MG63 (cell line): ENCODE measurements around the gene NHERF1. TPM values are rescaled to one million over a fixed set of nuclear protein-coding genes. Genes with fewer than 3 reads are reported as not detected.
A peak's percentile ranks its signal among the peaks of the same experiment; 100 is the strongest.

Experiments used
- DNase-seq: peaks from one replicate; pipeline ENCODE4 v3.0.0-alpha.2; 2020
- H3K27me3 ChIP-seq: fragments of 250-450 bp; sonication (Bioruptor Pico); 2 replicates; pipeline ENCODE4 v1.5.1; 2020; ENCODE audit warnings: mild to moderate bottlenecking, moderate library complexity
- H3K36me3 ChIP-seq: fragments of 250-450 bp; sonication (Bioruptor Pico); 2 replicates; pipeline ENCODE4 v1.5.1; 2020; ENCODE audit warnings: mild to moderate bottlenecking, moderate library complexity
- H3K4me3 ChIP-seq: fragments of 250-450 bp; sonication (Bioruptor Pico); 2 replicates; pipeline ENCODE4 v1.5.1; 2020; ENCODE audit warnings: mild to moderate bottlenecking, moderate library complexity
- H3K9me3 ChIP-seq: fragments of 250-450 bp; sonication (Bioruptor Pico); 2 replicates; pipeline ENCODE4 v1.5.1; 2020; ENCODE audit warnings: mild to moderate bottlenecking, moderate library complexity
- total RNA-seq: library from RNA; depleted of rRNA; stranded (reverse); fragments of >200 nt; shearing (Covaris generic); gene quantifications from 2 replicates; pipeline ENCODE4 v1.2.3, GENCODE V29; 2014; ENCODE audit warnings: low replicate concordance

Gene NHERF1
- total RNA-seq, 1 experiment from 2014 or later = 150 TPM

GRCh38 chr17:74757931-74758847 lies 9.8 kb downstream of the NHERF1 start:
- Histone ChIP-seq H3K4me3 (no peak overlapping the region), H3K9me3 (no peaks in the 10 kb centered on the region), H3K27me3 (no peaks in the 10 kb centered on the region), H3K36me3 (peaks cover 32% of the 10 kb centered on the region)
- DNase-seq = no peak

- peak; percentile 85 for DNase-seq
- Histone ChIP-seq H3K9me3 (no peaks in the 10 kb centered on the region), H3K36me3 (peaks cover 38% of the 10 kb centered on the region), H3K4me3 (no peak overlapping the region), H3K27me3 (no peaks in the 10 kb centered on the region)
Measured at GRCh38 chr17:74758848-74759168, 10.4 kb downstream of the NHERF1 start.

- no peak for DNase-seq
Measured at GRCh38 chr17:74759243-74759801, 10.9 kb downstream of the NHERF1 start.

GRCh38 chr17:74759941-74760340 lies 11.5 kb downstream of the NHERF1 start:
- DNase-seq = no peak
- H3K27me3 ChIP-seq = no peaks in the 10 kb centered on the region
- peaks cover 41% of the 10 kb centered on the region for H3K36me3 ChIP-seq

More at GRCh38 chr17:74759243-74759801, 10.9 kb downstream of the NHERF1 start:
- Histone ChIP-seq H3K4me3 (no peak overlapping the region), H3K9me3 (no peaks in the 10 kb centered on the region), H3K36me3 (peaks cover 40% of the 10 kb centered on the region), H3K27me3 (no peaks in the 10 kb centered on the region)

GRCh38 chr17:74760404-74761105 lies 12.1 kb downstream of the NHERF1 start:
- Histone ChIP-seq H3K9me3 (no peaks in the 10 kb centered on the region), H3K36me3 (peaks cover 39% of the 10 kb centered on the region), H3K27me3 (no peaks in the 10 kb centered on the region), H3K4me3 (no peak overlapping the region)
- DNase-seq = peak; percentile 66

More at GRCh38 chr17:74759941-74760340, 11.5 kb downstream of the NHERF1 start:
- Histone ChIP-seq H3K4me3 (no peak overlapping the region), H3K9me3 (no peaks in the 10 kb centered on the region)

- Histone ChIP-seq H3K36me3 (peaks cover 44% of the 10 kb centered on the region), H3K27me3 (no peaks in the 10 kb centered on the region), H3K9me3 (no peaks in the 10 kb centered on the region), H3K4me3 (no peak overlapping the region)
- DNase-seq = no peak
Measured at GRCh38 chr17:74761419-74761818, 13.0 kb downstream of the NHERF1 start.

- DNase-seq = no peak
- H3K4me3 ChIP-seq = no peak overlapping the region
- no peaks in the 10 kb centered on the region for H3K27me3 ChIP-seq
- peaks cover 47% of the 10 kb centered on the region for H3K36me3 ChIP-seq
- H3K9me3 ChIP-seq = no peaks in the 10 kb centered on the region
Measured at GRCh38 chr17:74761931-74762330, 13.5 kb downstream of the NHERF1 start.

- H3K9me3 ChIP-seq = no peaks in the 10 kb centered on the region
- no peak for DNase-seq
- H3K36me3 ChIP-seq = peaks cover 57% of the 10 kb centered on the region
- no peak overlapping the region for H3K4me3 ChIP-seq
- H3K27me3 ChIP-seq = no peaks in the 10 kb centered on the region
Measured at GRCh38 chr17:74763565-74764387, 15.3 kb downstream of the NHERF1 start.

- Histone ChIP-seq H3K9me3 (no peaks in the 10 kb centered on the region), H3K4me3 (no peak overlapping the region), H3K36me3 (peaks cover 62% of the 10 kb centered on the region), H3K27me3 (no peaks in the 10 kb centered on the region)
- DNase-seq = no peak
Measured at GRCh38 chr17:74764751-74765286, 16.4 kb downstream of the NHERF1 start.

- Histone ChIP-seq H3K27me3 (no peaks in the 10 kb centered on the region), H3K4me3 (no peak overlapping the region), H3K36me3 (peaks cover 78% of the 10 kb centered on the region), H3K9me3 (no peaks in the 10 kb centered on the region)
- no peak for DNase-seq
Measured at GRCh38 chr17:74766413-74766812, 18.0 kb downstream of the NHERF1 start.

- peak; percentile 59 for DNase-seq
- Histone ChIP-seq H3K4me3 (no peak overlapping the region), H3K36me3 (peaks cover 85% of the 10 kb centered on the region), H3K27me3 (no peaks in the 10 kb centered on the region), H3K9me3 (no peaks in the 10 kb centered on the region)
Measured at GRCh38 chr17:74767111-74767516, 18.7 kb downstream of the NHERF1 start.

GRCh38 chr17:74768069-74768762 lies 19.8 kb downstream of the NHERF1 start:
- DNase-seq = peak; percentile 98
- H3K4me3 ChIP-seq = no peak overlapping the region
- no peaks in the 10 kb centered on the region for H3K9me3 ChIP-seq
- H3K36me3 ChIP-seq = peaks cover 89% of the 10 kb centered on the region
- no peaks in the 10 kb centered on the region for H3K27me3 ChIP-seq

- H3K27me3 ChIP-seq = no peaks in the 10 kb centered on the region
- H3K9me3 ChIP-seq = no peaks in the 10 kb centered on the region
- no peak for DNase-seq
- H3K36me3 ChIP-seq = peaks cover 89% of the 10 kb centered on the region
- H3K4me3 ChIP-seq = no peak overlapping the region
Measured at GRCh38 chr17:74768763-74769114, 20.3 kb downstream of the NHERF1 start.

GRCh38 chr17:74769266-74769855 lies 20.9 kb downstream of the NHERF1 start:
- Histone ChIP-seq H3K9me3 (no peaks in the 10 kb centered on the region), H3K4me3 (no peak overlapping the region), H3K27me3 (no peaks in the 10 kb centered on the region), H3K36me3 (peaks cover 90% of the 10 kb centered on the region)
- no peak for DNase-seq

- no peaks in the 10 kb centered on the region for H3K9me3 ChIP-seq
- H3K4me3 ChIP-seq = no peak overlapping the region
- peaks cover 89% of the 10 kb centered on the region for H3K36me3 ChIP-seq
- no peaks in the 10 kb centered on the region for H3K27me3 ChIP-seq
- no peak for DNase-seq
Measured at GRCh38 chr17:74769856-74770497, 21.5 kb downstream of the NHERF1 start.
